ENCODE data around the gene PPP2R5D. TPM values are rescaled to one million over a fixed set of nuclear protein-coding genes. Genes with fewer than 3 reads are reported as not detected.

PPP2R5D gene
- total and polyA plus RNA-seq, 2 of the 8 experiments (the other 6 are each of a cell fraction or from before 2014, with no cell fraction given) = 52.1 to 55.7 TPM

DNA sequence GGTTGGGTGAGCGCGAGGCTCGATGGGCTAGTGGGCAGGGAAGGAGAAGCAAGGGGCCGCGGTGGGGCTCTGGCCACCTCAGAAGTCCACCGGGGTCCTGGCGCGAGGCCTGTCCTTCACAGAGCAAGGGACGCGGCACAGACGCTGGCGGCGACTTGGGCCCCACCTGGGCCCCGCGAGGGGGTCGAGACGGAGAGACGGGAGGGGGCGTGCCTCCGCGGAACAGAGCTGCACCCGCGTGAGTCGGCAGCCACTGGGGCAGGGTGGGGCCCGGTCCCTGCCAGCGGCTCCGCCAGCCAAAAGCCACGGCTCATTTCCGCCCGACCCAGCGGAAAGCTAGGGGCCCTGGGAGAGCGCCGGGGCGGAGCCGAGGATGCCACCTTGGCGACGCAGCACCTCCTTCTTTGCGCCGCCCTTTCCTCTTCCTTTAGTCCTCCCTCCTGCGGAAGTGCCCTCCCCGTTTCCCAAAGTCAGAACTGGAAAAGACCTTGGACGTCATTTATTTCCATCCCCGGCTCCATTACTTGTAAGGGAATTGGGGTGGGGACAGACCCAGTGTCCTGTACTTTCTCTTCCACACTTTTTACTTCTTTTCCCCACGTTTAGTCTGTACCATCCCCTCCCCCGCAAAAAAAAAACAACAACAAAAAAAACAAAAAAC is 69.3 kb downstream of the PPP2R5D start, which contains the start of gene CUL7:
CUL7 (minus strand) TSS at position 307 of the 661 bp plus-strand sequence. CDS start 1,063 bp downstream, outside the sequence.
- Histone ChIP-seq H2BK5ac (ENCODE audit: low read depth, low read length) (peak within 1 kb of the TSS; percentile 92), H2BK15ac (ENCODE audit: low read length) (no peak within 1 kb of the TSS), H3K36me3 (ENCODE audit: control insufficient read depth in 2 of 4, insufficient read depth in 4 of 4, low read length in 3 of 4) (peaks cover 5 to 27% (median 20%) of the 10 kb centered on the region in 4 experiments; a peak in 7 of 8 replicates), H3K4me3 (ENCODE audit: extremely low read depth in 1 of 4, insufficient read depth in 2 of 4, low read depth in 3 of 4, low read length in 4 of 4) (peak within 1 kb of the TSS; percentile 72 to 91 (median 78)), H3K4ac (replicated peaks; ENCODE audit: insufficient read length, low read depth, low read length) (peak within 1 kb of the TSS; percentile 85), H3K18ac (ENCODE audit: extremely low read depth, low read length) (peak within 1 kb of the TSS; percentile 96), H3K27me3 (replicated peaks in 1 of 4; ENCODE audit: control insufficient read depth in 3 of 4, extremely low read depth in 1 of 4, insufficient read depth in 3 of 4, low read length in 3 of 4) (no peaks in the 10 kb centered on the region), H3K4me2 (ENCODE audit: insufficient read depth in 1 of 2, low read depth in 2 of 2, low read length in 2 of 2) (peak within 1 kb of the TSS; percentile 83 to 97), H3K9ac (replicated peaks in 1 of 4; ENCODE audit: extremely low read depth in 1 of 4, low read depth in 3 of 4, low read length in 3 of 4) (peak within 1 kb of the TSS; percentile 80 to 88 (median 82)), H4K5ac (ENCODE audit: insufficient read length, low read depth, low read length) (peak within 1 kb of the TSS; percentile 87), H3K23ac (ENCODE audit: insufficient read length) (no peak within 1 kb of the TSS), H3K79me1 (ENCODE audit: low read depth, low read length) (peaks cover 14% of the 10 kb centered on the region), H3K14ac (ENCODE audit: insufficient read length) (no peak within 1 kb of the TSS), H3K27ac (ENCODE audit: low read depth, low read length) (peak within 1 kb of the TSS; percentile 87), H2BK12ac (ENCODE audit: low read depth, low read length) (peak within 1 kb of the TSS; percentile 46; the same call in 1 of the 2 replicates), H3K23me2 (ENCODE audit: low read depth, low read length) (peaks cover 10% of the 10 kb centered on the region), H3K79me2 (ENCODE audit: control insufficient read depth in 1 of 2, insufficient read depth in 2 of 2, low read length in 2 of 2) (peaks cover 4 to 12% of the 10 kb centered on the region in 2 experiments; a peak in 3 of 4 replicates), H4K8ac (ENCODE audit: extremely low read depth, insufficient read depth, low read length) (peak within 1 kb of the TSS; percentile 90), H4K20me1 (replicated peaks in 1 of 2; ENCODE audit: control insufficient read depth in 1 of 2, insufficient read depth in 2 of 2, low read length in 2 of 2) (no peaks in the 10 kb centered on the region), H3K56ac (replicated peaks; ENCODE audit: insufficient read length, low read depth, low read length) (peak within 1 kb of the TSS; percentile 43), H2AFZ (ENCODE audit: low read length) (peak within 1 kb of the TSS; percentile 36; the same call in 1 of the 2 replicates), H2AK5ac (ENCODE audit: low read depth, low read length) (no peak within 1 kb of the TSS), H2BK120ac (replicated peaks; ENCODE audit: low read depth, low read length) (no peak within 1 kb of the TSS), H2BK20ac (ENCODE audit: low read length) (no peak within 1 kb of the TSS), H3K4me1 (replicated peaks in 1 of 4; ENCODE audit: control insufficient read depth in 3 of 4, insufficient read depth in 4 of 4, low read length in 3 of 4) (peaks cover 4 to 15% (median 7%) of the 10 kb centered on the region in 4 experiments; a peak in 6 of 7 replicates), H4K91ac (replicated peaks; ENCODE audit: insufficient read length, low read length) (peak within 1 kb of the TSS; percentile 58), H3K9me3 (ENCODE audit: insufficient read depth in 2 of 2, low read depth in 1 of 2, low read length in 1 of 2) (no peaks in the 10 kb centered on the region)
- DNase-seq (ENCODE audit: low read depth in 1 of 2, low spot score in 2 of 2) = peak; percentile 73 to 88
- FAIRE-seq = no peak
- ChIA-PET POLR2A (ENCODE audit: partially characterized antibody) (interaction anchor here (0.6 to 29.7 kb wide), 24 partner anchors 8 to 1192 kb away, joined by 3 to 584 read pairs (median 5); partner anchors contain the start of genes CNPY3, CRIP3, KLHDC3 and MEA1), CTCF (ENCODE audit: partially characterized antibody) (interaction anchor here (0.6 to 3.0 kb wide), 7 partner anchors 12 to 496 kb away, joined by 3 to 18 read pairs (median 3); no protein-coding TSS in a partner anchor)
- 3 to 100% methylated on average over 1 to 37 of the region's 45 CpGs for WGBS, 2 experiments (ENCODE audit: extremely low coverage in 1 of 2, insufficient coverage in 1 of 2, insufficient read length in 1 of 2, insufficient replicate concordance in 2 of 2, low coverage in 1 of 2, low lambda C conversion rate in 2 of 2, missing lambda C conversion rate in 1 of 2)
- TF ChIP-seq TBP (IDR thresholded peaks at IDR 0.05; ENCODE audit: low read depth, low read length) = peak; percentile 56; the same call in 1 of the 2 replicates
- no peak for TF ChIP-seq ZNF274 (IDR thresholded peaks at IDR 0.05; ENCODE audit: borderline replicate concordance, extremely low read depth, low read length)
- no peak for TF ChIP-seq SIRT6 (IDR thresholded peaks at IDR 0.05; ENCODE audit: low read length)
- no peak for TF ChIP-seq BCL11A (IDR thresholded peaks at IDR 0.05; ENCODE audit: low read depth in 2 of 2, low read length in 2 of 2)
- no peak for TF ChIP-seq GTF2F1 (IDR thresholded peaks at IDR 0.05; ENCODE audit: borderline replicate concordance, low read depth, low read length)
- TF ChIP-seq SIX5 (IDR thresholded peaks at IDR 0.05; ENCODE audit: low read depth, low read length) = no peak
- 0 out of 2 replicates have a peak, but pooled peaks have one; percentile 63 for TF ChIP-seq GABPA (IDR thresholded peaks at IDR 0.05; ENCODE audit: borderline replicate concordance, insufficient read depth, low read length)
- peak; percentile 51 for TF ChIP-seq CREB1 (IDR thresholded peaks at IDR 0.05)
- no peak for TF ChIP-seq CBX8 (IDR thresholded peaks at IDR 0.05; ENCODE audit: borderline replicate concordance, low read depth, low read length)
- TF ChIP-seq EP300 (IDR thresholded peaks at IDR 0.05; ENCODE audit: borderline replicate concordance in 1 of 2, low read depth in 2 of 2, low read length in 2 of 2) = no peak

Data from H1 (cell line).